K562 (cell line): ENCODE data around the gene ZNF382. TPM values are rescaled to one million over a fixed set of nuclear protein-coding genes. Genes with fewer than 3 reads are reported as not detected.

Experiments used
- ETS2 ChIP-seq: IDR thresholded peaks from 2 replicates; pipeline ENCODE4 v1.6.1; 2016; ENCODE audit warnings: borderline replicate concordance, missing genetic modification characterization, mild to moderate bottlenecking, moderate library complexity, missing compliant biosample characterization; ENCODE audit not compliant: poor library complexity, severe bottlenecking
- HNRNPUL1 ChIP-seq: fragments of 200-400 bp; formaldehyde crosslinking; IDR thresholded peaks from 2 replicates; pipeline ENCODE4 v1.6.1; 2017; ENCODE audit warnings: low read length
- JUND ChIP-seq, 2 experiments: IDR thresholded peaks; 2 replicates in 1 of 2; 3 replicates in 1 of 2; pipeline ENCODE4 v1.6.1; 2011; ENCODE audit warnings: borderline replicate concordance in 2 of 2, low read depth in 2 of 2, low read length in 2 of 2, improper control_type of control experiment in 1 of 2, missing biosample characterization in 1 of 2, missing genetic modification characterization in 1 of 2, missing genetic modification reagents in 1 of 2
- NEUROD1 ChIP-seq: fragments of 150-350 bp; IDR thresholded peaks from 2 replicates; pipeline ENCODE4 v1.6.1; 2014; ENCODE audit warnings: borderline replicate concordance, low read length, low read depth; ENCODE audit not compliant: partially characterized antibody
- NR4A1 ChIP-seq, 2 experiments: fragments of 250-450 bp in 1 of 2; fragments of 450-650 bp in 1 of 2; sonication (Bioruptor Pico) in 1 of 2; IDR thresholded peaks; 2 replicates each; pipeline versions ENCODE4 v1.4.0 to v1.6.1; 2016 to 2020; ENCODE audit warnings: mild to moderate bottlenecking in 2 of 2, missing compliant biosample characterization in 1 of 2, missing genetic modification characterization in 1 of 2, moderate library complexity in 1 of 2
- ZNF140 ChIP-seq: fragments of 250-450 bp; sonication (Bioruptor Pico); IDR thresholded peaks from 2 replicates; pipeline ENCODE4 v1.8.0; 2021; ENCODE audit warnings: moderate library complexity, mild to moderate bottlenecking, inconsistent platforms
- polyA plus RNA-seq, 8 experiments: library from polyadenylated mRNA; depleted of rRNA in 4 of 8; stranded (reverse) in 5 of 8; unstranded in 3 of 8; fragments of >200 nt; fragmentation: Nextera tagmentation in 2 of 8; fragmentation: Illumina TruSeq in 1 of 8; extraction: Ambion mirVana in 2 of 8; extraction: Trizol in 1 of 8; gene quantifications; 2 replicates each; pipeline versions ENCODE4 v1.2.1 to v1.2.3, GENCODE V29; 2011 to 2014; ENCODE audit warnings: inconsistent platforms in 1 of 8, missing spikeins in 1 of 8
- total RNA-seq, 7 experiments: library from RNA; depleted of rRNA in 6 of 7; stranded (reverse); fragments of >200 nt in 6 of 7; fragmentation: Illumina TruSeq in 2 of 7; extraction: Trizol in 2 of 7; gene quantifications; 2 replicates each; pipeline versions ENCODE4 v1.2.1 to v1.2.3, GENCODE V29; 2011 to 2021; ENCODE audit warnings: low replicate concordance in 1 of 7
- TF ChIP-seq, protein P1 (sequence below): sonication (generic); formaldehyde crosslinking; IDR thresholded peaks from 2 replicates; pipeline ENCODE4 v1.8.1; 2023; ENCODE audit warnings: missing genetic modification reagents, mild to moderate bottlenecking, borderline replicate concordance
- TF ChIP-seq, protein P2 (sequence below), 2 experiments: fragments of 450-650 bp; formaldehyde crosslinking in 1 of 2; IDR thresholded peaks; 2 replicates each; pipeline versions ENCODE4 v1.4.0 to v1.6.1; 2014 to 2020; ENCODE audit warnings: mild to moderate bottlenecking in 2 of 2, borderline replicate concordance in 1 of 2, low read depth in 1 of 2
- TF ChIP-seq, protein P3 (sequence below): fragments of 450-650 bp; IDR thresholded peaks from one replicate; pipeline ENCODE4 v1.6.1; 2018; ENCODE audit warnings: mild to moderate bottlenecking, moderate library complexity; ENCODE audit not compliant: partially characterized antibody

ZNF382 gene
- total and polyA plus RNA-seq, 9 of the 15 experiments (the other 6 are each of a cell fraction or from before 2014, with no cell fraction given) = 0.04 to 0.27 (median 0.16) TPM; not detected in 5

DNA sequence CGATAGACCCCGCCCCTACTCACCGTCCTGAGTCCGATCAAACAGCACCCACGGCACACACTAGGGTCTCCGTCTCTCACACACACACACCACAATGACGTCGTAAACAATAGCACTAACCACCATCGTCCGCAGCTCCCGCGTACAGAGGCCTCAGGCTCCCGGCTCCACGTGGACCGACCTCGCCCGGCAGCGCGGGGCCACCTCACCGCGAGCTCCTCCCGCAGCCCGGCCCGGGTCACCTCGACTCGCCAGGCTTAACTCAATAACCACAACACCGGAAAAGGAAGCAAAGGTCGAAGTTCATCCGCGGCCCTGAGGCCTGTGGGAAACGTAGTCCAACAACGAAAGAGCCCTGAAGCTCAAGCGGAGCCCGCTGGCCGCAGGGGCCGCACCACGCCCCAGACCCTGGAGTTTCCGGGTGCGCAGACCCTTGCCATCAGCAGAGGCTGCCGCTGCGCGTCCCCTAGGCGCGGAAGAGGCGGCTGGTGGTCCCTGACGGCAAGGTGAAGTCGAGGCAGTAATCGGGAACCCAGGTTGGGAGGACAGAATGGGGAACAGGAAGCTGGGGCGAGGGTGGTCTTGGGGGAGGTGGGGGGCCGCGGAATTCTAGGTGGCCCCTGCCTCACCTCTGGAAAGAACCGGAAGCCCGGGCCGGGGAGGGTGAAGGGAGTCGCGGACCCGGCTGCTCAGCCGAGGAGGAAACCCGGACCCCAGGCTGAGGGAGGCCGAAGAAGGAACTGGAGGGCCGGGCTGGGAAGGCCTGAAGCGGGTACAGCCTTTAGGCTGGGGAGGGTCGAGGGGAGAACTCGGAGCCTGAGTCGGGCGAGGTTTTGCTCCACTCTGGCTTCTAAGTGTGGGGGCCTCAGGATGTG is 31.9 kb upstream of the ZNF382 start, which contains the start of gene ZNF529 (continued):
- TF ChIP-seq, protein P1, sequence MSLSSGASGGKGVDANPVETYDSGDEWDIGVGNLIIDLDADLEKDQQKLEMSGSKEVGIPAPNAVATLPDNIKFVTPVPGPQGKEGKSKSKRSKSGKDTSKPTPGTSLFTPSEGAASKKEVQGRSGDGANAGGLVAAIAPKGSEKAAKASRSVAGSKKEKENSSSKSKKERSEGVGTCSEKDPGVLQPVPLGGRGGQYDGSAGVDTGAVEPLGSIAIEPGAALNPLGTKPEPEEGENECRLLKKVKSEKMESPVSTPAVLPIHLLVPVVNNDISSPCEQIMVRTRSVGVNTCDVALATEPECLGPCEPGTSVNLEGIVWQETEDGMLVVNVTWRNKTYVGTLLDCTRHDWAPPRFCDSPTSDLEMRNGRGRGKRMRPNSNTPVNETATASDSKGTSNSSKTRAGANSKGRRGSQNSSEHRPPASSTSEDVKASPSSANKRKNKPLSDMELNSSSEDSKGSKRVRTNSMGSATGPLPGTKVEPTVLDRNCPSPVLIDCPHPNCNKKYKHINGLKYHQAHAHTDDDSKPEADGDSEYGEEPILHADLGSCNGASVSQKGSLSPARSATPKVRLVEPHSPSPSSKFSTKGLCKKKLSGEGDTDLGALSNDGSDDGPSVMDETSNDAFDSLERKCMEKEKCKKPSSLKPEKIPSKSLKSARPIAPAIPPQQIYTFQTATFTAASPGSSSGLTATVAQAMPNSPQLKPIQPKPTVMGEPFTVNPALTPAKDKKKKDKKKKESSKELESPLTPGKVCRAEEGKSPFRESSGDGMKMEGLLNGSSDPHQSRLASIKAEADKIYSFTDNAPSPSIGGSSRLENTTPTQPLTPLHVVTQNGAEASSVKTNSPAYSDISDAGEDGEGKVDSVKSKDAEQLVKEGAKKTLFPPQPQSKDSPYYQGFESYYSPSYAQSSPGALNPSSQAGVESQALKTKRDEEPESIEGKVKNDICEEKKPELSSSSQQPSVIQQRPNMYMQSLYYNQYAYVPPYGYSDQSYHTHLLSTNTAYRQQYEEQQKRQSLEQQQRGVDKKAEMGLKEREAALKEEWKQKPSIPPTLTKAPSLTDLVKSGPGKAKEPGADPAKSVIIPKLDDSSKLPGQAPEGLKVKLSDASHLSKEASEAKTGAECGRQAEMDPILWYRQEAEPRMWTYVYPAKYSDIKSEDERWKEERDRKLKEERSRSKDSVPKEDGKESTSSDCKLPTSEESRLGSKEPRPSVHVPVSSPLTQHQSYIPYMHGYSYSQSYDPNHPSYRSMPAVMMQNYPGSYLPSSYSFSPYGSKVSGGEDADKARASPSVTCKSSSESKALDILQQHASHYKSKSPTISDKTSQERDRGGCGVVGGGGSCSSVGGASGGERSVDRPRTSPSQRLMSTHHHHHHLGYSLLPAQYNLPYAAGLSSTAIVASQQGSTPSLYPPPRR (CRISPR knock-in tag) = no peak
- TF ChIP-seq, protein P2, sequence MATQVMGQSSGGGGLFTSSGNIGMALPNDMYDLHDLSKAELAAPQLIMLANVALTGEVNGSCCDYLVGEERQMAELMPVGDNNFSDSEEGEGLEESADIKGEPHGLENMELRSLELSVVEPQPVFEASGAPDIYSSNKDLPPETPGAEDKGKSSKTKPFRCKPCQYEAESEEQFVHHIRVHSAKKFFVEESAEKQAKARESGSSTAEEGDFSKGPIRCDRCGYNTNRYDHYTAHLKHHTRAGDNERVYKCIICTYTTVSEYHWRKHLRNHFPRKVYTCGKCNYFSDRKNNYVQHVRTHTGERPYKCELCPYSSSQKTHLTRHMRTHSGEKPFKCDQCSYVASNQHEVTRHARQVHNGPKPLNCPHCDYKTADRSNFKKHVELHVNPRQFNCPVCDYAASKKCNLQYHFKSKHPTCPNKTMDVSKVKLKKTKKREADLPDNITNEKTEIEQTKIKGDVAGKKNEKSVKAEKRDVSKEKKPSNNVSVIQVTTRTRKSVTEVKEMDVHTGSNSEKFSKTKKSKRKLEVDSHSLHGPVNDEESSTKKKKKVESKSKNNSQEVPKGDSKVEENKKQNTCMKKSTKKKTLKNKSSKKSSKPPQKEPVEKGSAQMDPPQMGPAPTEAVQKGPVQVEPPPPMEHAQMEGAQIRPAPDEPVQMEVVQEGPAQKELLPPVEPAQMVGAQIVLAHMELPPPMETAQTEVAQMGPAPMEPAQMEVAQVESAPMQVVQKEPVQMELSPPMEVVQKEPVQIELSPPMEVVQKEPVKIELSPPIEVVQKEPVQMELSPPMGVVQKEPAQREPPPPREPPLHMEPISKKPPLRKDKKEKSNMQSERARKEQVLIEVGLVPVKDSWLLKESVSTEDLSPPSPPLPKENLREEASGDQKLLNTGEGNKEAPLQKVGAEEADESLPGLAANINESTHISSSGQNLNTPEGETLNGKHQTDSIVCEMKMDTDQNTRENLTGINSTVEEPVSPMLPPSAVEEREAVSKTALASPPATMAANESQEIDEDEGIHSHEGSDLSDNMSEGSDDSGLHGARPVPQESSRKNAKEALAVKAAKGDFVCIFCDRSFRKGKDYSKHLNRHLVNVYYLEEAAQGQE (IDR thresholded peaks at IDR 0.05; ENCODE audit: borderline replicate concordance) = no peak
- TF ChIP-seq, protein P2 (CRISPR knock-in tag; IDR thresholded peaks at IDR 0.05; ENCODE audit: low read depth) = no peak
- no peak for TF ChIP-seq HNRNPUL1
- no peak for TF ChIP-seq ETS2 (tag)
- 0 out of 2 replicates have a peak, but pooled peaks have one; percentile 36 for TF ChIP-seq JUND (IDR thresholded peaks at IDR 0.05; ENCODE audit: borderline replicate concordance, low read depth, low read length)
- TF ChIP-seq JUND (tag; IDR thresholded peaks at IDR 0.05; ENCODE audit: borderline replicate concordance, low read depth, low read length) = peak; percentile 67; the same call in 2 of the 3 replicates
- no peak for TF ChIP-seq ZNF140 (CRISPR knock-in tag)
- TF ChIP-seq NR4A1 (CRISPR knock-in tag; IDR thresholded peaks at IDR 0.05) = no peak
- 0 out of 2 replicates have a peak, but pooled peaks have one; percentile 51 for TF ChIP-seq NR4A1 (tag; IDR thresholded peaks at IDR 0.05)
- peak; percentile 70 for TF ChIP-seq NEUROD1
- TF ChIP-seq, protein P3, sequence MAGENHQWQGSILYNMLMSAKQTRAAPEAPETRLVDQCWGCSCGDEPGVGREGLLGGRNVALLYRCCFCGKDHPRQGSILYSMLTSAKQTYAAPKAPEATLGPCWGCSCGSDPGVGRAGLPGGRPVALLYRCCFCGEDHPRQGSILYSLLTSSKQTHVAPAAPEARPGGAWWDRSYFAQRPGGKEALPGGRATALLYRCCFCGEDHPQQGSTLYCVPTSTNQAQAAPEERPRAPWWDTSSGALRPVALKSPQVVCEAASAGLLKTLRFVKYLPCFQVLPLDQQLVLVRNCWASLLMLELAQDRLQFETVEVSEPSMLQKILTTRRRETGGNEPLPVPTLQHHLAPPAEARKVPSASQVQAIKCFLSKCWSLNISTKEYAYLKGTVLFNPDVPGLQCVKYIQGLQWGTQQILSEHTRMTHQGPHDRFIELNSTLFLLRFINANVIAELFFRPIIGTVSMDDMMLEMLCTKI = no peak
